Loucy (cell line): Measurements from ENCODE around the gene MTFR1L.

Experiments used
- CTCF ChIP-seq: fragments of 200-600 bp; sonication (generic); conservative IDR thresholded peaks from 2 replicates; pipeline ENCODE4 v1.5.1; 2014; ENCODE audit warnings: mild to moderate bottlenecking, antibody characterized with exemption, low read length
- EZH2phosphoT487 ChIP-seq: fragments of 200-600 bp; IDR thresholded peaks from 2 replicates; pipeline ENCODE4 v1.6.1; 2018; ENCODE audit warnings: antibody characterized with exemption, mild to moderate bottlenecking, moderate library complexity, borderline replicate concordance

GRCh38 chr1:25871086-25871703 is 51.4 kb downstream of the MTFR1L start:
- TF ChIP-seq CTCF (no peak), EZH2phosphoT487 (no peak)
